Measurements from ENCODE around the gene PCDHGC5.

PCDHGC5 gene

DNA sequence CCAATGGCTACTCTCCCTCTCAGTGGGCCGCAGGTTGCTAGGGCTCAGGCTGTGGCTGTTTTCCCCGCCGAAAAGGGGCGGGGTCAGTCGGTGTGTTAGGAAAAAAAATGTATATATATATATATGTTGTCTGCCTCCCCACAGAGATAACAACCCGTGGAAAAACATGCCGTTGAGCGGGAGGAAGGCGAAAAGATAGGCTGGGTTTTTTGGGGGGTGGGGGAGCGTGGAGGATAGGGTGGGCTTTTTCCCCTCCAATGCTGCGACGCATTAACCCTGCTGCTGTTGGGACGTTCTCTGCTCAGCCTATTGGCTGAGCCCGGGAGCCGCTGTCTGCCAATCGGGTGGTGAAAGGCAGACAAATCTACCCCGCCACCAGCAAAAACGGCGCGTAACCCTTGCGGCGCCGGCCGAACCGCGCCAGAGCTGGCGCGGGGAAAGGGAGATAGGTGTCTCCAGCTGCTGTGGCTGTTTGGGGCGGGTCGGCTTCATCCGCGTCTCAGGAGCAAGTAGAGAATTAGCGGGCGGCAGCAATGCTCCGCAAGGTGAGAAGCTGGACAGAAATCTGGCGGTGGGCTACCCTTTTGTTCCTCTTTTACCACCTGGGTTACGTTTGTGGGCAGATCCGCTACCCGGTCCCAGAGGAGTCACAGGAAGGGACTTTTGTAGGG is 4.1 kb upstream of the PCDHGC5 start, which contains the start of gene PCDHGC4:
PCDHGC4 (plus strand) TSS at position 390 of the 671 bp plus-strand sequence; CDS start at position 534, 144 bp downstream.
- TF ChIP-seq SPI1 (IDR thresholded peaks at IDR 0.05; ENCODE audit: borderline replicate concordance, low read depth) (no peak), GABPA (IDR thresholded peaks at IDR 0.05; ENCODE audit: low read depth) (no peak), POLR2AphosphoS5 (IDR thresholded peaks at IDR 0.05; ENCODE audit: low read depth) (no peak)
- TF ChIP-seq, protein P1, sequence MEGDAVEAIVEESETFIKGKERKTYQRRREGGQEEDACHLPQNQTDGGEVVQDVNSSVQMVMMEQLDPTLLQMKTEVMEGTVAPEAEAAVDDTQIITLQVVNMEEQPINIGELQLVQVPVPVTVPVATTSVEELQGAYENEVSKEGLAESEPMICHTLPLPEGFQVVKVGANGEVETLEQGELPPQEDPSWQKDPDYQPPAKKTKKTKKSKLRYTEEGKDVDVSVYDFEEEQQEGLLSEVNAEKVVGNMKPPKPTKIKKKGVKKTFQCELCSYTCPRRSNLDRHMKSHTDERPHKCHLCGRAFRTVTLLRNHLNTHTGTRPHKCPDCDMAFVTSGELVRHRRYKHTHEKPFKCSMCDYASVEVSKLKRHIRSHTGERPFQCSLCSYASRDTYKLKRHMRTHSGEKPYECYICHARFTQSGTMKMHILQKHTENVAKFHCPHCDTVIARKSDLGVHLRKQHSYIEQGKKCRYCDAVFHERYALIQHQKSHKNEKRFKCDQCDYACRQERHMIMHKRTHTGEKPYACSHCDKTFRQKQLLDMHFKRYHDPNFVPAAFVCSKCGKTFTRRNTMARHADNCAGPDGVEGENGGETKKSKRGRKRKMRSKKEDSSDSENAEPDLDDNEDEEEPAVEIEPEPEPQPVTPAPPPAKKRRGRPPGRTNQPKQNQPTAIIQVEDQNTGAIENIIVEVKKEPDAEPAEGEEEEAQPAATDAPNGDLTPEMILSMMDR (IDR thresholded peaks at IDR 0.05; ENCODE audit: insufficient read depth, low read length), result no peak
- TF ChIP-seq, protein P2, sequence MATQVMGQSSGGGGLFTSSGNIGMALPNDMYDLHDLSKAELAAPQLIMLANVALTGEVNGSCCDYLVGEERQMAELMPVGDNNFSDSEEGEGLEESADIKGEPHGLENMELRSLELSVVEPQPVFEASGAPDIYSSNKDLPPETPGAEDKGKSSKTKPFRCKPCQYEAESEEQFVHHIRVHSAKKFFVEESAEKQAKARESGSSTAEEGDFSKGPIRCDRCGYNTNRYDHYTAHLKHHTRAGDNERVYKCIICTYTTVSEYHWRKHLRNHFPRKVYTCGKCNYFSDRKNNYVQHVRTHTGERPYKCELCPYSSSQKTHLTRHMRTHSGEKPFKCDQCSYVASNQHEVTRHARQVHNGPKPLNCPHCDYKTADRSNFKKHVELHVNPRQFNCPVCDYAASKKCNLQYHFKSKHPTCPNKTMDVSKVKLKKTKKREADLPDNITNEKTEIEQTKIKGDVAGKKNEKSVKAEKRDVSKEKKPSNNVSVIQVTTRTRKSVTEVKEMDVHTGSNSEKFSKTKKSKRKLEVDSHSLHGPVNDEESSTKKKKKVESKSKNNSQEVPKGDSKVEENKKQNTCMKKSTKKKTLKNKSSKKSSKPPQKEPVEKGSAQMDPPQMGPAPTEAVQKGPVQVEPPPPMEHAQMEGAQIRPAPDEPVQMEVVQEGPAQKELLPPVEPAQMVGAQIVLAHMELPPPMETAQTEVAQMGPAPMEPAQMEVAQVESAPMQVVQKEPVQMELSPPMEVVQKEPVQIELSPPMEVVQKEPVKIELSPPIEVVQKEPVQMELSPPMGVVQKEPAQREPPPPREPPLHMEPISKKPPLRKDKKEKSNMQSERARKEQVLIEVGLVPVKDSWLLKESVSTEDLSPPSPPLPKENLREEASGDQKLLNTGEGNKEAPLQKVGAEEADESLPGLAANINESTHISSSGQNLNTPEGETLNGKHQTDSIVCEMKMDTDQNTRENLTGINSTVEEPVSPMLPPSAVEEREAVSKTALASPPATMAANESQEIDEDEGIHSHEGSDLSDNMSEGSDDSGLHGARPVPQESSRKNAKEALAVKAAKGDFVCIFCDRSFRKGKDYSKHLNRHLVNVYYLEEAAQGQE (IDR thresholded peaks at IDR 0.05; ENCODE audit: insufficient replicate concordance, low read depth), result no peak
- no peak for DNase-seq (ENCODE audit: low read depth in 1 of 2, low spot score in 1 of 2)
- H3K27ac ChIP-seq (replicated peaks), result no peak within 1 kb of the TSS

DNA sequence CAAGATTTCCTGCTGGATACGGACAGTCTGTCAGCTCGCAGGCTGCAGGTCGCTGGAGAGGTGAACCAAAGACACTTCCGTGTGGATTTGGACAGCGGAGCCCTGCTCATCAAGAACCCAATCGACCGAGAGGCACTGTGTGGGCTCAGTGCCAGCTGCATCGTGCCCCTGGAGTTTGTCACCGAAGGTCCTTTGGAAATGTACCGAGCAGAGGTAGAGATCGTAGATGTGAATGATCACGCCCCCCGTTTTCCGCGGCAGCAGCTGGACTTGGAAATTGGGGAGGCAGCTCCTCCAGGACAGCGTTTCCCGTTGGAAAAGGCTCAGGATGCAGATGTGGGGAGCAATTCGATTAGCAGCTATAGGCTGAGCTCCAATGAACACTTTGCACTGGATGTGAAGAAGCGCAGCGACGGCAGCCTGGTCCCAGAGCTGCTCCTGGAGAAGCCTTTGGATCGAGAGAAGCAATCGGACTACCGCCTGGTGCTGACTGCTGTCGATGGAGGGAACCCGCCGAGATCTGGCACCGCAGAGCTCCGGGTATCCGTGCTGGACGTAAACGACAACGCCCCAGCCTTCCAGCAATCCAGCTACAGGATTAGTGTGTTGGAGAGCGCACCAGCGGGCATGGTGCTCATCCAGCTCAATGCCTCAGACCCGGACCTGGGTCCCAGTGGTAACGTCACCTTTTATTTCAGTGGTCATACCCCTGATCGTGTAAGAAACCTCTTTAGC is 3.4 kb upstream of the PCDHGC5 start:
- H3K27ac ChIP-seq (replicated peaks), result no peak overlapping the region

More for the DNA sequence above, 4.1 kb upstream of the PCDHGC5 start, which contains the start of gene PCDHGC4:
- no peak within 1 kb of the TSS for H3K4me3 ChIP-seq (replicated peaks; ENCODE audit: insufficient read depth, low read length)
- peaks cover 41% of the 10 kb centered on the region for H3K27me3 ChIP-seq (ENCODE audit: insufficient read depth, poor library complexity, severe bottlenecking)

DNA sequence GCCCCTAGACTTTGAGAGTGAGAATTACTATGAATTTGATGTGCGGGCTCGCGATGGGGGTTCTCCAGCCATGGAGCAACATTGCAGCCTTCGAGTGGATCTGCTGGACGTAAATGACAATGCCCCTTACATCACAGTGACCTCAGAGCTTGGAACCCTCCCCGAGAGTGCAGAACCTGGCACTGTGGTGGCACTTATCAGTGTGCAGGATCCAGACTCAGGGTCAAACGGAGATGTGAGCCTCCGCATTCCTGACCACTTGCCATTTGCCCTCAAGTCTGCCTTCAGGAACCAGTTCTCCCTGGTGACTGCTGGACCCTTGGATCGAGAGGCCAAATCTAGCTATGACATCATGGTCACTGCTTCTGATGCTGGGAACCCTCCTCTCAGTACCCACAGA is 2.8 kb upstream of the PCDHGC5 start:
- Histone ChIP-seq H3K4me3 (replicated peaks; ENCODE audit: insufficient read depth, low read length) (no peak overlapping the region), H3K27ac (replicated peaks) (no peak overlapping the region), H3K27me3 (ENCODE audit: insufficient read depth, poor library complexity, severe bottlenecking) (peaks cover 41% of the 10 kb centered on the region)
- DNase-seq (ENCODE audit: low read depth in 1 of 2, low spot score in 1 of 2), result no peak
- no peak for TF ChIP-seq GABPA (IDR thresholded peaks at IDR 0.05; ENCODE audit: low read depth)
- TF ChIP-seq, protein P1 (IDR thresholded peaks at IDR 0.05; ENCODE audit: insufficient read depth, low read length), result no peak
- TF ChIP-seq SPI1 (IDR thresholded peaks at IDR 0.05; ENCODE audit: borderline replicate concordance, low read depth), result no peak
- TF ChIP-seq, protein P2 (IDR thresholded peaks at IDR 0.05; ENCODE audit: insufficient replicate concordance, low read depth), result no peak
- TF ChIP-seq POLR2AphosphoS5 (IDR thresholded peaks at IDR 0.05; ENCODE audit: low read depth), result no peak

More for the DNA sequence above, 3.4 kb upstream of the PCDHGC5 start:
- peaks cover 41% of the 10 kb centered on the region for H3K27me3 ChIP-seq (ENCODE audit: insufficient read depth, poor library complexity, severe bottlenecking)
- H3K4me3 ChIP-seq (replicated peaks; ENCODE audit: insufficient read depth, low read length), result no peak overlapping the region
- no peak for TF ChIP-seq POLR2AphosphoS5 (IDR thresholded peaks at IDR 0.05; ENCODE audit: low read depth)
- no peak for TF ChIP-seq SPI1 (IDR thresholded peaks at IDR 0.05; ENCODE audit: borderline replicate concordance, low read depth)
- TF ChIP-seq, protein P2 (IDR thresholded peaks at IDR 0.05; ENCODE audit: insufficient replicate concordance, low read depth), result no peak
- TF ChIP-seq GABPA (IDR thresholded peaks at IDR 0.05; ENCODE audit: low read depth), result no peak
- TF ChIP-seq, protein P1 (IDR thresholded peaks at IDR 0.05; ENCODE audit: insufficient read depth, low read length), result no peak
- no peak for DNase-seq (ENCODE audit: low read depth in 1 of 2, low spot score in 1 of 2)

All from HL-60 (cell line).